Vagina (tissue), 2 donors: ENCODE results near the gene RYR3. TPM values are rescaled to one million over a fixed set of nuclear protein-coding genes. Genes with fewer than 3 reads are reported as not detected.

ENCODE experiments used
- DNase-seq, 2 donors: peaks; one replicate each; pipeline ENCODE4 v3.0.0-alpha.2; 2017; ENCODE audit errors: extremely low spot score in 2 of 2
- H3K27ac ChIP-seq: fragments of 200-600 bp; sonication (generic); one replicate; pipeline ENCODE4 v1.5.1; 2019
- H3K27me3 ChIP-seq: fragments of 200-600 bp; sonication (generic); one replicate; pipeline ENCODE4 v1.5.1; 2019
- H3K36me3 ChIP-seq, 2 donors: fragments of 200-600 bp; sonication (generic); one replicate each; pipeline ENCODE4 v1.5.1; 2017 to 2019
- H3K4me1 ChIP-seq: fragments of 200-600 bp; sonication (generic); one replicate; pipeline ENCODE4 v1.5.1; 2019
- H3K4me3 ChIP-seq, 2 donors: fragments of 200-600 bp; sonication (generic); 1 replicate in 1 of 2; 2 replicates in 1 of 2; pipeline ENCODE4 v1.5.1; 2016 to 2019
- H3K9me3 ChIP-seq: fragments of 200-600 bp; sonication (generic); one replicate; pipeline ENCODE4 v1.5.1; 2019
- POLR2A ChIP-seq, 2 donors: fragments of 450-650 bp; IDR thresholded peaks; one replicate each; pipeline ENCODE4 v1.6.1; 2017; ENCODE audit warnings: antibody characterized with exemption in 2 of 2, mild to moderate bottlenecking in 2 of 2, moderate library complexity in 2 of 2
- POLR2AphosphoS5 ChIP-seq, 2 donors: sonication (generic); formaldehyde crosslinking; IDR thresholded peaks; one replicate each; pipeline ENCODE4 v1.9.0; 2017; ENCODE audit warnings: antibody characterized with exemption in 2 of 2, mild to moderate bottlenecking in 2 of 2, low read depth in 1 of 2; ENCODE audit not compliant: insufficient read depth in 1 of 2
- intact Hi-C: fragments of 100-400 bp; cut with DNase I; formaldehyde crosslinking; loops from one replicate; pipeline ENCODE4 v1.15.1; 2023
- total RNA-seq: library from RNA; depleted of rRNA; stranded (reverse); fragments of >200 nt; gene quantifications from one replicate; pipeline ENCODE4 v1.2.3, GENCODE V29; 2016
- TF ChIP-seq, protein P1 (sequence below), 3 experiments: fragments of 450-650 bp in 2 of 3; fragments of 200-600 bp in 1 of 3; sonication (generic) in 1 of 3; IDR thresholded peaks; one replicate each; pipeline ENCODE4 v1.5.1; 2017 to 2019; ENCODE audit warnings: antibody characterized with exemption in 3 of 3, mild to moderate bottlenecking in 2 of 3, moderate library complexity in 2 of 3

RYR3 gene
- total RNA-seq, 1 donor from 2014 or later = 16.5 TPM

DNA sequence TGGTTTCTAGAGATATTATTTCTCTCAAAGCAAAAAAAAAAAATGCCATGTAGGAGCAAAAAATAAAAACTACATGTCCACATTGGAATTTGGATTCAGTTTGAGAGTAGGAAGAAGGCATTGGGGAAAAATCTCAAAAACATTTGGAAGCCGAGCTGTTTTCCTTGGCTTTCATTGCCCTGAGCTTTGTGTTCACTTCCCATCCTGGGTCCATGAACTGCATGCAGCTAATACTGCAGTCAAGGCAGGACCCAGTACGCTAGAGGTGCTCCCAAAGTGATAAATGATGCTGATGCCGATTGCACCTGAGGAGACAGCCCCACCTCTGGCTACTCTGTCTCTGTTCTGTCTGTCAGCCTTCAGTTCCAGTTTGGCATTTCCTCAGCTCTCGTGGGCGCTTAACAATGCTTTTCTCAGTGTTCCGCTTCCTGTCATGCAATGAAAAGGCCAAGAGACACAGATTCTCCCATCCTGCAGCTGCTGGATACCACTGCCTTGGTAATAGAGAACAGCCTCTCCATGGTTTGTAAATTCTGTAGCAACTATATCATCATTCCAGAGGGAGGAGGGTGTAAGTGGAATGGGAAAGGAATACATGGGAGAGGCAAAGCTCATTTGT, 181.8 kb downstream of the RYR3 start:
- Histone ChIP-seq H3K27me3 (no peaks in the 10 kb centered on the region), H3K27ac (no peak overlapping the region), H3K4me1 (no peaks in the 10 kb centered on the region), H3K36me3 (no peaks in the 10 kb centered on the region), H3K4me3 (no peak overlapping the region), H3K9me3 (no peaks in the 10 kb centered on the region)
- intact Hi-C loops = no loop called here
- no peak for DNase-seq
- TF ChIP-seq POLR2AphosphoS5 (IDR thresholded peaks at IDR 0.05; ENCODE audit: insufficient read depth in 1 of 2, low read depth in 1 of 2) (no peak), POLR2A (IDR thresholded peaks at IDR 0.05) (no peak)
- TF ChIP-seq, protein P1, sequence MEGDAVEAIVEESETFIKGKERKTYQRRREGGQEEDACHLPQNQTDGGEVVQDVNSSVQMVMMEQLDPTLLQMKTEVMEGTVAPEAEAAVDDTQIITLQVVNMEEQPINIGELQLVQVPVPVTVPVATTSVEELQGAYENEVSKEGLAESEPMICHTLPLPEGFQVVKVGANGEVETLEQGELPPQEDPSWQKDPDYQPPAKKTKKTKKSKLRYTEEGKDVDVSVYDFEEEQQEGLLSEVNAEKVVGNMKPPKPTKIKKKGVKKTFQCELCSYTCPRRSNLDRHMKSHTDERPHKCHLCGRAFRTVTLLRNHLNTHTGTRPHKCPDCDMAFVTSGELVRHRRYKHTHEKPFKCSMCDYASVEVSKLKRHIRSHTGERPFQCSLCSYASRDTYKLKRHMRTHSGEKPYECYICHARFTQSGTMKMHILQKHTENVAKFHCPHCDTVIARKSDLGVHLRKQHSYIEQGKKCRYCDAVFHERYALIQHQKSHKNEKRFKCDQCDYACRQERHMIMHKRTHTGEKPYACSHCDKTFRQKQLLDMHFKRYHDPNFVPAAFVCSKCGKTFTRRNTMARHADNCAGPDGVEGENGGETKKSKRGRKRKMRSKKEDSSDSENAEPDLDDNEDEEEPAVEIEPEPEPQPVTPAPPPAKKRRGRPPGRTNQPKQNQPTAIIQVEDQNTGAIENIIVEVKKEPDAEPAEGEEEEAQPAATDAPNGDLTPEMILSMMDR (IDR thresholded peaks at IDR 0.05) = no peak

DNA sequence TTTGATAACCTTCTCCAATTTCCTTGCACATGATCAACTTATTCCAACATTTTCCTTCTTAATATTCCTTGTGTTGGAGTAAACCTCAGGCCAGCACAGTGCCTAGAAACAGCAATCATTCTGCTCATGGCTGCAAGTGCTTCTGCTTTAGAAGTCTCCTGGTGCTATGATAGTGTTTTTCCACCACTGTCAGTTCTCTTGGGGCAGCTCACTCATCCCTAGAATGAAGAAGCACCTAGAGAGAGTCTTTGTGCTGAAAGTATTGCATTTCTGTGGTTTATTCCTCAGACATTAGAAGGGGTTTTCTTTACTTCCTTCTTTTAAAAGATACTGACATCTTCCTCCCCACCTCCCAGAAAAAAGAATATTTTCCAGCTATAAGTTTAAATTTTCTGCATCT, 183.5 kb downstream of the RYR3 start:
- DNase-seq = no peak
- Histone ChIP-seq H3K36me3 (no peaks in the 10 kb centered on the region), H3K4me1 (no peaks in the 10 kb centered on the region), H3K4me3 (no peak overlapping the region), H3K27me3 (no peaks in the 10 kb centered on the region), H3K27ac (no peak overlapping the region), H3K9me3 (no peaks in the 10 kb centered on the region)
- TF ChIP-seq, protein P1 (IDR thresholded peaks at IDR 0.05) = no peak
- intact Hi-C loops = no loop called here

DNA sequence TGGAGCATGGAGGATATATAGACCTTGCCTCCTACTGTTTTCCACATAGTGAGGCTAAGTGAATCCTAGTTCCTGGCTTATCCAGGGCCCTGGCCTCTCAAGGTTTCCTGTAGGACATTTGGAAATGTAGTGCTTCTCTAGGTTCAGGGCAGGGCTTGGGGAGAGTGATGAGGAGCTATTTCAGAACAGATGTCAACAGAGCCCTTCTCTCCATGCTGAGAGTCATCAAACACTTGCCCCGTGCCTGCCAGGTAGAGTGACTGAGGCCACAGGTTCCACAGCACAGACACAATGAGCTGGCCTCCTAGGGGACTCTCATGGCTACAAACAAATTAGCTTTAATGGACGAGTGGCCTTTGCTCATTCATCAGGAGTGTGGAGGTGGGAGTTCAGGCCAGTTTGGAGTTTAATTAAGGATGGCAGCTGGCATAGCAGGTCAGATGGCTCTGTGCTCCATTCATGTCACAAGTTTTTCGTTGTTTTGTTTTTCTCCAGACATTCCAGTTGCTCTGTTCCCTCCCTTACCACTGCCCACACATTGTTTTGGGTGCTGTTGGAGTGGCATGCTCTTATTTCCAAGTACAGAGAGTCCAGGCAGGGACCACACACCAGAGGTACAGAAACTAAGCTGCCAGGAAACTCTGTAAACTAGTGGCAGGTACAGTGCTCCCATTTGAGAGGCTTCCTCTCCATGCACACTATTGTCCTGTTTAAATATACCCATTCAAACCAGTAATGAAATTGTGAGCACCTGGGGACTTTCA, 189.8 kb downstream of the RYR3 start:
- H3K36me3 ChIP-seq = no peaks in the 10 kb centered on the region
- H3K4me1 ChIP-seq = no peaks in the 10 kb centered on the region
- no peak overlapping the region for H3K4me3 ChIP-seq
- DNase-seq = no peak
- no peak overlapping the region for H3K27ac ChIP-seq
- intact Hi-C loops = no loop called here
- TF ChIP-seq, protein P1 (IDR thresholded peaks at IDR 0.05) = no peak
- TF ChIP-seq POLR2AphosphoS5 (IDR thresholded peaks at IDR 0.05; ENCODE audit: insufficient read depth in 1 of 2, low read depth in 1 of 2) (no peak), POLR2A (IDR thresholded peaks at IDR 0.05) (no peak)
- no peaks in the 10 kb centered on the region for H3K27me3 ChIP-seq
- no peaks in the 10 kb centered on the region for H3K9me3 ChIP-seq

DNA sequence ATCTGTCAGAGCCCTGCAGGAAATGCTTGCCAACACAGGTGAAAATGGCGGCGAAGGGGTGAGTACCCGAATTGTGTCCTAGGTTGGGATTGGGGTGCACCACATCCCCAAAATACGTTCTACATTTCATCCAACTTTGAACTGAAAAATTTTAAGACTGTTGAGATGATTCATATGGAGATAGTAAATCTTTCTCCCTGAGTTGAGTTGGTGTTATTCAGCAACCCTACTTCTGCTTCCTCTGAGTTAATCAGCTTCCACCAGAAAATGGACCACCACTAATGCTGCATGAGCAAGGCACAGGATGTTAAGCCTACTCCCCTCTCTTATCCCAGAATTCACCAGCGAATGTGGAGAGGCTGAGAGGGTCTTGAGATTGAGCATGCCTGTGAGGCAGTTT, 192.9 kb downstream of the RYR3 start:
- Histone ChIP-seq H3K9me3 (no peaks in the 10 kb centered on the region), H3K4me1 (no peaks in the 10 kb centered on the region), H3K4me3 (no peak overlapping the region), H3K27me3 (no peaks in the 10 kb centered on the region), H3K36me3 (no peaks in the 10 kb centered on the region), H3K27ac (no peak overlapping the region)
- DNase-seq = no peak
- TF ChIP-seq, protein P1 (IDR thresholded peaks at IDR 0.05) = no peak
- TF ChIP-seq POLR2AphosphoS5 (IDR thresholded peaks at IDR 0.05; ENCODE audit: insufficient read depth in 1 of 2, low read depth in 1 of 2) = no peak
- no peak for TF ChIP-seq POLR2A (IDR thresholded peaks at IDR 0.05)
- intact Hi-C loops = no loop called here

DNA sequence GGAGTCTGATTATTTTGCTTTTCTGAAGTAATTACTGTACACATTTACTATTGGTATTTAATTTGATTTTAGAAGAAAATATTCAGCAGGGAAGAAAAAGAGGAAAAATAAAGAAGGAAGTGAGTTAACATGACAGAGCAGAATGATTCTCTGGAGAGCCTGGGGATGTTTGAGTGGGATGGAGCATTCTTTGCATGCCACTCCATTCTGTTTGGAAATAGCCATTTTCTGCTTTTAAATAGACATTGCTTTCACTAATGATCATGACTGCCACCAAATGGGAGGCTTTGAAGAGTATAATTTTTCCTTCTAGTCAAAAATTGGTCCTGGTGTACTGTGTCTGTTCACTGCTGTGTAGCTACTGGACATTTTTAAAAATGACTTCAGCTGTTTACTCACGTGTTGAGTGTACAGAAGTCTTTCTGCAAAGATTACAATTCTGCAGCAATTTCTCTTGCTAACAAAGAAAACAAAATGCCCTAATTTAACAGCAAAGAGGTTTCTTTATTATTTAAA, 196.1 kb downstream of the RYR3 start:
- Histone ChIP-seq H3K27ac (no peak overlapping the region), H3K4me3 (no peak overlapping the region), H3K27me3 (no peaks in the 10 kb centered on the region), H3K9me3 (no peaks in the 10 kb centered on the region), H3K36me3 (no peaks in the 10 kb centered on the region), H3K4me1 (no peaks in the 10 kb centered on the region)
- intact Hi-C loops = no loop called here
- TF ChIP-seq POLR2A (IDR thresholded peaks at IDR 0.05) (no peak), POLR2AphosphoS5 (IDR thresholded peaks at IDR 0.05; ENCODE audit: insufficient read depth in 1 of 2, low read depth in 1 of 2) (no peak)
- TF ChIP-seq, protein P1 (IDR thresholded peaks at IDR 0.05) = no peak
- DNase-seq = no peak
